ENCODE data around the gene LBHD2. TPM values are rescaled to one million over a fixed set of nuclear protein-coding genes. Genes with fewer than 3 reads are reported as not detected.

The LBHD2 gene
- total RNA-seq (2022; extraction: Qiagen RNA extraction; ENCODE audit: low read depth) = not detected in 5 replicates

GRCh38 chr14:103084021-103084919 lies at the start of gene LBHD2:
TSS of gene LBHD2 (plus strand) at chr14:103084210. CDS start at chr14:103086013, 1,803 bp downstream.

DNA sequence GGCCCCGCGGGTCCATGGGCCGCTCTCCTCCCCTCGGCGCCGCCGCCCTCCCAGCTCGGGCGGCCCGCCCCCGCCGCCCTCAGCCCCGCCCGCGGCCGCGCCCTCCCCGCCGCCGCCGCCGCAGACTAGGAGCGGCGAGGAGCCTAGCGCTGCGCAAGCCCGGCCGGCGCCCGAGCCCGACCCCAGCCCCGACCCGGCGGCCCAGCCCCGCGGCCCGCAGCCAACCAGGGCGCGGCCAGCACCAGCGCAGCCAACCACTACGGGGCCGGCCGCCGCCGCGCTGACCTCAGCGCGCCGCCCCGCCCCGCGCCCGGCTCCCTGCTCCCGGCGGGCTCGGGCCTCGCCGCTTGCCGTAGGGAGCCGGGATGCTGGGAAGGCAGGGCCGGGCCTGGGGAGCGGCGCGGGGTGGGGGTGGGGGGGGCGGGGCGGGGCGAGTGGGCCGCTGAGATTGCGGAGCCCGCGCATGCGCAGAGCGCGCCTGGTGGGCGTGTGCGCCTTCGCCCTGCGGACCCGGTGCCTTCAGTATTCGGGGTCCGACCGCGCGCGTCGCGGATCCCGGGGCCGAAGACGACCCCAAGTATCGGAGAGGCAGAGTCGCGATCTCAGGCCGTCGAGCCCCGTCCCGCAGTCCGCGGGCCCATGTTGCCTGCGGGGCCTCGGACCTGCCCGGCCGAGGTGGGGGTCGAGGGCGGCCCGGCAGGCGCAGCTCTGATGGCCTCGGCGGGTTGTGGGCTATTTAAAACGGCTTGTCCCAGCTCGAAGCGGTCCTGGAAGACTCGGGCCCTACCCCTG lies 26.4 kb upstream of the LBHD2 start, which contains the start of gene CDC42BPB:
CDC42BPB (minus strand) TSS at position 178 of the 792 bp plus-strand sequence. CDS start 376 bp downstream, outside the sequence.

GRCh38 chr14:103094406-103095209 lies 10.6 kb downstream of the LBHD2 start, which contains the start of gene EXOC3L4:
TSS of gene EXOC3L4 (plus strand) at chr14:103094725. CDS start at chr14:103100220, 5,495 bp downstream.

DNA sequence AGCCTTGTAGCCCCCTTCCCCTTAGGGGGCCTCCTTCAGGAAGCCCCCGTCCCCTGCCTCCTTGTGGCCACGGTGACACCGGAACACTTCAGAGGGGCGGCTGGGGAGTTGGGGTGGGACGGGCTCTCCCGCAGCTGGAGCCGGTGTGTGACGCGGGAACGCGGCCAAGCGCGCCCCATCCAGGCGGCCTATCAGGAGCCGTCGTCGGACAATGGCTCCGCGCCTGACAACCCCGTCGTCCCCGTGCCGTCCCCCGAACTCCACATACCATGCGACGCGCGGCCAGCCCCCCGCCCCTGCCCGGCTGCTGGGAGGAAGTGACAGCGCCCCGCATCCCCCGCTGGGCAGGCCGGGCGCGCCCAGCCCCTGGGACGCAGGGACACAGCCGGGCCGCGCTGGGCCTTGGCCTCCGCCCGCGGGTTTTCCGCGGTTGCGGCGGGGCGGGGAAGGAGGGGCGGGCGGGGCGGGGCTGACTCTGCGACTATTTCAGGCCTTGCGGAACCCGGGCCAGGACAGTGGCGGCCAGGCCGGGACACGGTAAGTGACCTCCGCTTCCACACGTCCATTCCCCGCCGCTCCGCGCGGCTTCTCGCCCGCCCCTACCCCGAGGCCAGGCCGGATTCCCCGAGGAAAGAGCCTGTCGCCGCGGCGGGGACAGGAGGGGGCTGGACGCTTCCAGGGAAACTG lies 39.1 kb downstream of the LBHD2 start, which contains the start of gene TNFAIP2:
TNFAIP2 (plus strand) TSS at position 515 of the 687 bp plus-strand sequence. CDS start 2,997 bp downstream, outside the sequence.

Other genes starting within 250 kb of the LBHD2 start
- 0.24 to 0.56 TPM (median 0.39 TPM) in 5 replicates for gene AMN, start 161.5 kb upstream of the LBHD2 start, total RNA-seq (2022; extraction: Qiagen RNA extraction; ENCODE audit: low read depth)
- 58.4 to 85.0 TPM (median 79.3 TPM) in 5 replicates for gene CDC42BPB, start 26.7 kb upstream of the LBHD2 start, total RNA-seq (2022; extraction: Qiagen RNA extraction; ENCODE audit: low read depth)
- 0.82 to 2.4 TPM (median 1.8 TPM) in 5 replicates for gene EXOC3L4, start 10.5 kb downstream of the LBHD2 start, total RNA-seq (2022; extraction: Qiagen RNA extraction; ENCODE audit: low read depth)
- 317 to 361 TPM (median 346 TPM) in 5 replicates for gene TNFAIP2, start 39.3 kb downstream of the LBHD2 start, total RNA-seq (2022; extraction: Qiagen RNA extraction; ENCODE audit: low read depth)